Measurements from ENCODE around the gene CYFIP2.

Gene CYFIP2

GRCh38 chr5:157328277-157328912 is 62.5 kb downstream of the CYFIP2 start:
- DNase-seq, result peak; percentile 79

GRCh38 chr5:157331807-157332206 is 65.9 kb downstream of the CYFIP2 start:
- DNase-seq, result no peak

DNA sequence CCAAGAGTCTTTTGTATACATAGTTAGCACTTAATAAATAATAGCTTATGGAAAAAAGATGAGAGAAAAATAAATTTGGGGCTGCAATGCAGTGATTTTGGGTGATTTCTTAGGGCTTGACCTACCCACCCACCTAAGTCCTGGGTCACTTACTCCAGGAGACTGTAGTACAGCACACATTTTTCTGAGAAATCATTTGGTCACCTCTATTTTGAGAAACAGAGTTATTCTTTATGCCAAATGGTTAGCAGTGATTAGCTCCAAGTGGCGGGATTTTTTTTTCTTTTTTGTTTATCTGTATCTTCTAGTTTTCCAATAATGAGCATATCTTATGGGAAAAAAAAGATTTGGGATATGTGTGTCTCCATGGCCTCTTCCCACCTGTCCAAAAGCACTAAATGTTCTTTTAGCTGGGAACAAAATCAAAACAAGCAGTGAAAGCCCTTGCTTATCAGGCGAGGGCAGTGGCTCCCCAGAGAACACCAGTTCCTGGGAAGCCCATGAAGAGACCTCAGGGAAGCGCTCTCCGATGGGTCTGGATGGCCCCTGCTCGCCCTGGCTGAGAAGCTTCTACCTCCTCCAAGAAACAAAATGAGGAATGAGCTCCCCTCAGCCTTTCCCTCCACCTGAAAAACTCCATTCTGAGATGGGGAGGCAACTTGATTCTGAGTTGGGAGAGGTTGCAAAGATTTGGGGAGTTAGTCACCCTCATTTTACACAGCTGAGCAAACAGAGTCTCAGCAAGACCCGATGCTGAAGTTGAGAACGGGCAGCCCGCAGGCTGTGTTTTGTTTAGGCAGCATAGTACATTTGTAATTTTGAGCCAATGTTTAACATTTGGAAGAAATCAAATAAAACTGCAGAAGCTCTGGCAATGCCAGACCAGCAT is 69.9 kb downstream of the CYFIP2 start:
- peak; percentile 78 for DNase-seq

- no peak for DNase-seq
Measured at GRCh38 chr5:157336423-157336744, 70.5 kb downstream of the CYFIP2 start.

DNA sequence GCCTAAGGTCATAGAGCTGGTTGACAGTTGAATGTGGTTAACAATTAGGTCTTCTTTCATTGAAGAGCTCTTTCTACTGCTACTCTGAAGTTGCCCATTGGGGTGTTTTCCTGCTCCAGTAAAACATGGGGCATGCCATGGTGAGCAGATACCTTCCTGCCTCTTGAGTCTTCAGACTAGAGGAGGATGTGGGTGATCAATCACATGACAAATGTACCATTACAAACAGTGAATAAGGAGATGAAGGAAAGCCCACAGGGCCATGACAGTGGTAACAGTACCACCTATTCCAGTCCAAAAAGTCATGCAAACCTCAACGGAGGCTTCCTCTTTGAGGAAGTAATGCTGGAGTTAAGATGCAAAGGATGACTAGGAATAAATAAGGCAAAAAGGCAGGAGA is 73.5 kb downstream of the CYFIP2 start:
- DNase-seq, result no peak

GRCh38 chr5:157342822-157343402 is 77.0 kb downstream of the CYFIP2 start:
- DNase-seq, result peak; percentile 45

GRCh38 chr5:157343842-157344790 is 78.2 kb downstream of the CYFIP2 start:
- DNase-seq, result no peak

DNA sequence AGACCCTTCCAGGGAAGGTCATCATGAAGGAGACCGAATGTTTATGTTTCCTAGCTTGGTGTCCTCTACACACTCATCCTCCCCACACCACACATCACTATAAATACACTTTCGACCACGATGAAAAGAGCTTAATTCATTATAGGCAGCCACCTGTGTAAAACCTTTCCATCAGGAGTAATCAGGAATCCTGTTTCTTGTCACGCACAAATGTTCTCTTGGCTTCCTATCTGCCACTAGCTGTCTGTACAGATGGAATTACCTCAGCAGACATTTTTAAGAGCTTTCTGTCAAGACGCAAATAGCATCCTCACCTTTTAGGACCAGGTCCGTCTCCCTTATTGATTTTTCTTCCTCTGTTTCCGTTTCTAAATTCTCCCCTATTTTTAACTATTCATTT is 79.1 kb downstream of the CYFIP2 start:
- no peak for DNase-seq

GRCh38 chr5:157345485-157345884 is 79.6 kb downstream of the CYFIP2 start:
- DNase-seq, result no peak

GRCh38 chr5:157347301-157348048 is 81.6 kb downstream of the CYFIP2 start:
- no peak for DNase-seq

GRCh38 chr5:157348049-157348400 is 82.1 kb downstream of the CYFIP2 start:
- DNase-seq, result no peak

DNA sequence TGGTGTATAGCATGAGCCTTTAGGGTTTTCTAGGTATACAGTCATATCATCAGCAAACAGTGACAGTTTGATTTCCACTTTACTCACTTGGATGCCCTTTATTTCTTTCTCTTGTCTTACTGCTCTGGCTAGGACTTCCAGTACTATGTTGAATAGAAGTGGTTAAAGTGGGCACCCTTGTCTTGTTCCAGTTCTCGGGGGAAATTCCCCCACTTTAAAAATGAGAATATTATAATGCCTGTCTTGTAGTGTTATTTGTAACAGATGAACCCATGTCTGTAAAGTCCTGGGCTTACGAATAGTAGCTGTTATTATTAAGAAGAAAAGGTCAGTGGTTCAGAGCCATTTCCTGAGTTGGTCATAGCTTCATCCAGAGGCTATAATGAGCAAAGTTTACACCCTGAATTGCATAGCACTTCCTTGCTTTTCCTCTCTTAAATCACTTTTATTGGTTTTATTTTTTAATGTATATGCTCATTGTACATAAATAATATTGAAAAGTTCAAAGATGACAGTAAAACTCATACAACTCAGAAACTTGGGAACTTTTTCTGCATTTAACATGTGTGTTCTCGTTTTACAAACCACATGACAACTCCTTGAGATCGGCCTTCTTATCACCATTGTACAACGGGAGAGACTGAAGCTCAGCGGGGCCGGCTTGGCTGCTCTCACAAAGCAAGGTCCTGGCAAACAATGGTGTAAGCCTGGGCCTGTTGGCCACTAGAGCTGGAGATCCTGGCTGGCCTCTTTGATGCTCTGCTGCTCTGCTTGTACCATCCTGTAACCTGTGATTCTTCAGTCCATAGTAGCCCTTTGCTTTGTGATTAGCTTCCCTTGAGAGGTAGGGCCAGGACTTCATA is 85.2 kb downstream of the CYFIP2 start:
- DNase-seq, result no peak

GRCh38 chr5:157351802-157352092 is 85.8 kb downstream of the CYFIP2 start:
- DNase-seq, result no peak

DNA sequence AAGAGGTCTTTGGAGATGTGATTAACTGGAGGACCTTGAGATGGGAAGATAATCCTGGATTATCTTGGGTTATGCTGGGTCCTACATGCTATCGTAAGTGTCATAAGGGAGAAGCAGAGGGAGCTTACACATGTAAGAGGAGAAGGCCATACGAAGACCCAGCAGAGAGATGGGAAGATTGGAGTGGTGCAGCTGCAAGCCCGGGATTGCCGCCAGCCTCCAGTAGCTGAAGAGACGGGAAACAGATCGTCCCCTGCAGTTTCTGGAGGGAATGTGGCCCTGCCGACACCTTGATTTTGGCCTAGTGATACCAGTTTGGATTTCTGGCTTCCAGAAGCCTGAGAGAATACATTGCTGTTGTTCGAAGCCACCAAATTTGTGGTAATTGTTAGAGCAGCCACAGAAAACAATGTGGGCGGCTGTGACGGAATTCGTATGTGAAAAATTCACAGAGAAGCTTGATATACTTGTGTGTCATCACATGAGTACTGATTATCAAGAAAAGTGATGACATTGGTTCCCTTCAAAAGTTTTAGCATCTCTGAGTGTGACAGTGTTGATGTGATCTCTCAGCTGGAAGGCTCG is 86.9 kb downstream of the CYFIP2 start:
- no peak for DNase-seq

GRCh38 chr5:157354800-157355199 is 88.9 kb downstream of the CYFIP2 start:
- no peak for DNase-seq

- DNase-seq, result no peak
Measured at GRCh38 chr5:157356576-157356975, 90.7 kb downstream of the CYFIP2 start.

- no peak for DNase-seq
Measured at GRCh38 chr5:157357823-157358222, 91.9 kb downstream of the CYFIP2 start.

DNA sequence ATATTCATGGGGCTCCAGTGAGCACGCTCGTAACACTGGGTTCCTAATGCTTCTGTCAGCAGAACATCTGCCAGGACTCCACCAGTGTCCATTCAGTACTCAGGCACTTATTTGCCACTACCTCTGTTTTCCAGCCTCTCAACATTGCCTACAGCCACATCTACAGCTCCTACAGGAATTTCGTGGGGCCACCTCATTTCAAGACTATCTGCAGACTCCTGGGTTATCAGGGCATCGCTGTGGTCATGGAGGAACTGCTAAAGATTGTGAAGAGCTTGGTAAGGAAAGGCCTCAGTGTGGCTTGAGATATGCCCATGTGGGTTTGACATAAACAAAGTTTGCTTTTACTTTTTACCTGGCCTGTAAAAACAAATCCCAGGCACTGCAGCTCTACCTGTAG is 92.9 kb downstream of the CYFIP2 start:
- no peak for DNase-seq

GRCh38 chr5:157359356-157360055 is 93.6 kb downstream of the CYFIP2 start:
- no peak for DNase-seq

GRCh38 chr5:157362012-157362411 is 96.1 kb downstream of the CYFIP2 start:
- no peak for DNase-seq

DNA sequence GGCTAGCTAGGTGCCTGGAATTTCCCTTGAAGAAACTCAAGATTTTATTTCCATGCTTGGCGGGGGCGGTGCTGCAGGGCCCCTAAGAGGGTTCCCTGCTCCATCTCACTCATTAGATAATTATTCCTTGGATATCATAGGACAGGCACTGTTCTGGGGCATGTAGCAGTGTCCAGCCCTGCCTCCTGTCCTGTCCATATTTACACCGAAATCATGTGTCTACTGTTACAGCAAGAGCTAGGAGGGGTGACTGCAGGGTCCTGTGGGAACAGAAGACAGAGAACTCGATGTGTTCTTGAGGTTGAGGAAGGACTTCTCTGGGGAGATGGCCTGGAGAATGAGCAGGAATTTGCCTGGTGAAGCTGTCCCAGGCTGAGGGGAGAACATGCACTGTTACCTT is 96.6 kb downstream of the CYFIP2 start:
- DNase-seq, result no peak

Data from EL (cell line).